Adrenal gland (tissue), 12 donors: Measurements from ENCODE around the gene IBA57. TPM values are rescaled to one million over a fixed set of nuclear protein-coding genes. Genes with fewer than 3 reads are reported as not detected.

Source experiments
- DNase-seq, 7 donors: peaks; one replicate each; pipeline ENCODE4 v3.0.0-alpha.2; 2019 to 2020
- H3K27ac ChIP-seq, 5 donors: fragments of 200-600 bp; sonication (generic) in 4 of 5; 1 replicate in 3 of 5; 2 replicates in 2 of 5; pipeline versions ENCODE4 v1.5.1 to v1.8.0; 2016 to 2020; ENCODE audit warnings: mild to moderate bottlenecking in 1 of 5
- H3K27me3 ChIP-seq: fragments of 200-600 bp; 2 replicates; pipeline ENCODE4 v1.8.0; 2021
- H3K36me3 ChIP-seq, 2 donors: fragments of 200-600 bp; replicated peaks in 1 of 2; 1 replicate in 1 of 2; 2 replicates in 1 of 2; pipeline versions ENCODE4 v1.5.1 to v1.8.0; 2018 to 2022
- H3K4me1 ChIP-seq, 2 donors: fragments of 200-600 bp; replicated peaks in 1 of 2; 1 replicate in 1 of 2; 2 replicates in 1 of 2; pipeline versions ENCODE4 v1.5.1 to v1.8.0; 2018 to 2021
- H3K4me3 ChIP-seq, 4 donors: fragments of 200-600 bp; sonication (generic) in 3 of 4; one replicate each; pipeline ENCODE4 v1.5.1; 2016 to 2018
- H3K9me3 ChIP-seq, 3 donors: fragments of 200-600 bp; sonication (generic) in 1 of 3; replicated peaks in 1 of 3; 1 replicate in 2 of 3; 2 replicates in 1 of 3; pipeline versions ENCODE4 v1.5.1 to v1.8.0; 2016 to 2021
- CTCF ChIP-seq, 6 experiments: fragments of 450-650 bp in 4 of 6; fragments of 200-600 bp in 2 of 6; sonication (generic) in 1 of 6; IDR thresholded peaks; 1 replicate in 5 of 6; 2 replicates in 1 of 6; pipeline versions ENCODE4 v1.5.1 to v1.8.0; 2016 to 2021; ENCODE audit warnings: antibody characterized with exemption in 6 of 6, mild to moderate bottlenecking in 2 of 6, moderate library complexity in 1 of 6
- POLR2A ChIP-seq, 2 donors: fragments of 450-650 bp; IDR thresholded peaks; one replicate each; pipeline ENCODE4 v1.6.1; 2017; ENCODE audit warnings: antibody characterized with exemption in 2 of 2, mild to moderate bottlenecking in 2 of 2, moderate library complexity in 1 of 2
- WGBS, 4 donors: extraction: QIAGEN DNeasy Blood & Tissue Kit in 2 of 4; methylation state at CpG; one replicate each; pipeline versions ENCODE4 v1.1.5 to v1.1.7; 2013 to 2017; 5-methylcytosine and 5-hydroxymethylcytosine counted together
- intact Hi-C, 2 donors: fragments of 100-400 bp; cut with DNase I; formaldehyde crosslinking; loops; one replicate each; pipeline versions ENCODE4 v1.14.1 to v1.15.0; 2022 to 2023
- polyA plus RNA-seq, 3 donors: library from polyadenylated mRNA; stranded (reverse); fragments of 200-250 nt in 2 of 3; fragments of 350-450 nt in 1 of 3; fragmentation: Illumina TruSeq in 1 of 3; extraction: RNeasy Lipid Tissue Mini Kit (QIAGEN cat#74804) in 1 of 3; gene quantifications; one replicate each; pipeline ENCODE4 v1.2.3, GENCODE V29; 2013 to 2014
- total RNA-seq, 9 donors: library from RNA; depleted of rRNA in 4 of 9; stranded (reverse); fragments of >200 nt in 4 of 9; fragments of 120-200 nt in 1 of 9; fragmentation: NEBNext Ultra II Directional in 1 of 9; extraction: Animal tissue kit (Norgen Biotek cat#: 25700) in 1 of 9; gene quantifications; one replicate each; pipeline versions ENCODE4 v1.1.0 to v1.2.4, GENCODE V29; 2013 to 2023
- donor health status: healthy with polysubstance abuse.
- donor health status: Bipolar disorder and iron deficiency.
- donor health status: DM: yes; HTN: yes; CAD: no.
- donor health status: DM: no; HTN: no; CAD: no.
- donor health status: DM: no; HTN: no; CAD: no.
- donor health status: DM: yes; HTN: yes; CAD: no.

Gene IBA57
- total and polyA plus RNA-seq, 12 donors = 1.4 to 40.6 (median 13.0) TPM

DNA sequence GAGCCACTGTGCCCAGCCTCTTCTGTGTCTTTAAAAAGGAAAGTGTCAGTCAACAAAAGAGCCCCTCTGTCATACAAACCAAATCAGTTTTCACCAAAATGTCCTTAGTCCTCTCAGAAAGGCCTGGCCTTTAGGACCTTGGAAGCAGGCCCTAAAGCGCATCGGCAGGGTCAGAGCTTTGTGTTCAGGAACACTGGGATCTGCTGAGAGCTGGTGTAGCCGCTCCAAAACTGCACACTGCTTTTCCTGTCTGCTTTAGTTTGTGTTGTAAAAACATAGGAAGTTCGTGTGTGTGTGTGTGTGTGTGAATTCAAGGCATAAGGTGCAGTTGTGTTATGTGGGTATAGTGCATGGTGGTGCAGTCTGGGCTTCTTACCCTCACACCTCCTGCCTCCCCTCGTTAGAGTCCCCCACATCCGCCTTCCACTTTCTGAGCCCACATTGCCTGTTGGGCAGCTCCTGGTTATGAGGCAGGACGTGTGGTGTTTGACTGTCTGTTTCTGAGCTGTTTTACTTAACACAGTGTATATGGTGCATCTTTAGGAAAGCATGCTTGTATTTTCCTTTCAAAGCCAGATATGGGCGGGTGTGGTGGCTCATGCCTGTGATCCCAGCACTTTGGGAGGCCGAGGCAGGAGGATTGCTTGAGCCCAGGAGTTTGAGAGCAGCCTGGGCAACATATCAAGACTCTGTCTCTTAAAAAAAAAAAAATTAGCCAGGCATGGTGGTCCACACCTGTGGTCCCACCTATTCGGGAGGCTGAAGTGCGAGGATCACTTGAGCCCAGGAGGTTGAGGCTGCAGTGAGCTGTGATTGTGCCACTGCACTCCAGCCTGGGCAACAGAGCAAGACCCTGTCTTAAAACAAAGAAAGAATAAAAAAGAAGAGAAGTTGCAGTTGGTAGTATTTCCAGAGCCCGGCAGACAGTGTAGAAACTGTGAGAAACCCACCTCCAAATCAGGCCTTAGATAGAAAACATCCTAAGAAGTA lies 12.4 kb downstream of the IBA57 start:
- H3K9me3 ChIP-seq = no peaks in the 10 kb centered on the region
- 90 to 91% (median 90%) methylated on average over 12 of the region's 12 CpGs for WGBS, 4 donors
- H3K4me3 ChIP-seq = no peak overlapping the region
- H3K27ac ChIP-seq = no peak overlapping the region
- no peak for TF ChIP-seq CTCF (IDR thresholded peaks at IDR 0.05)
- TF ChIP-seq POLR2A (IDR thresholded peaks at IDR 0.05) = no peak
- H3K4me1 ChIP-seq = no peaks in the 10 kb centered on the region
- DNase-seq = no peak
- no peaks in the 10 kb centered on the region for H3K27me3 ChIP-seq
- intact Hi-C loops = loop anchor here in 1 of 2 donors (2.0 kb wide), 1 partner anchor 33 kb away; no protein-coding TSS in a partner anchor
- peaks cover 0 to 4% of the 10 kb centered on the region in 2 donors for H3K36me3 ChIP-seq

- peak overlapping the region in 1 of 5 donors; percentile 27 for H3K27ac ChIP-seq
- peak in 1 of 7 donors; percentile 51 for DNase-seq
- H3K9me3 ChIP-seq = no peaks in the 10 kb centered on the region
- intact Hi-C loops = loop anchor here in 1 of 2 donors (2.0 kb wide), 1 partner anchor 32 kb away; no protein-coding TSS in a partner anchor
- H3K36me3 ChIP-seq = peaks cover 0 to 4% of the 10 kb centered on the region in 2 donors
- TF ChIP-seq CTCF (IDR thresholded peaks at IDR 0.05) (no peak), POLR2A (IDR thresholded peaks at IDR 0.05) (no peak)
- WGBS, 4 donors = 71 to 79% (median 74%) methylated on average over 12 of the region's 12 CpGs
- no peaks in the 10 kb centered on the region for H3K4me1 ChIP-seq
- no peak overlapping the region for H3K4me3 ChIP-seq
- no peaks in the 10 kb centered on the region for H3K27me3 ChIP-seq
Observed at GRCh38 chr1:228178737-228179684, 13.4 kb downstream of the IBA57 start.

GRCh38 chr1:228180271-228180958 lies 14.8 kb downstream of the IBA57 start:
- Histone ChIP-seq H3K27me3 (no peaks in the 10 kb centered on the region), H3K36me3 (no peaks in the 10 kb centered on the region), H3K4me3 (no peak overlapping the region), H3K4me1 (no peaks in the 10 kb centered on the region), H3K27ac (no peak overlapping the region), H3K9me3 (no peaks in the 10 kb centered on the region)
- intact Hi-C loops = no loop called here
- no peak for DNase-seq
- TF ChIP-seq POLR2A (IDR thresholded peaks at IDR 0.05) (no peak), CTCF (IDR thresholded peaks at IDR 0.05) (peak in 2 of 6 experiments; percentile 4 to 18)
- 77 to 84% (median 82%) methylated on average over 4 of the region's 4 CpGs for WGBS, 4 donors
